Mesendoderm (in vitro differentiated cells): ENCODE measurements around the gene SLFN5.

ENCODE experiments used
- DNase-seq: peaks from one replicate; pipeline ENCODE4 v3.0.0; 2013
- H2AK5ac ChIP-seq: 2 replicates; pipeline ENCODE4 v1.6.1; 2013; ENCODE audit warnings: low read length, inconsistent platforms
- H2BK120ac ChIP-seq: 2 replicates; pipeline ENCODE4 v1.6.1; 2013; ENCODE audit warnings: low read depth, mild to moderate bottlenecking, low read length, moderate library complexity, mixed read lengths
- H2BK15ac ChIP-seq: replicated peaks from 2 replicates; pipeline ENCODE4 v1.6.1; 2013; ENCODE audit warnings: low read depth, mild to moderate bottlenecking, moderate library complexity
- H2BK5ac ChIP-seq: 2 replicates; pipeline ENCODE4 v1.6.1; 2013; ENCODE audit warnings: low read length, inconsistent platforms
- H3K18ac ChIP-seq: 2 replicates; pipeline ENCODE4 v1.6.1; 2013; ENCODE audit warnings: mild to moderate bottlenecking, low read length, mixed read lengths
- H3K23ac ChIP-seq: one replicate; pipeline ENCODE4 v1.6.1; 2013; ENCODE audit warnings: low read length
- H3K27ac ChIP-seq: 2 replicates; pipeline ENCODE4 v1.5.1; 2013; ENCODE audit warnings: low read depth, mild to moderate bottlenecking, inconsistent platforms, low read length, moderate library complexity
- H3K27me3 ChIP-seq: 2 replicates; pipeline ENCODE4 v1.6.1; 2013; ENCODE audit warnings: low read length, control low read depth, mild to moderate bottlenecking, inconsistent platforms; ENCODE audit not compliant: insufficient read depth, poor library complexity
- H3K36me3 ChIP-seq: 2 replicates; pipeline ENCODE4 v1.6.1; 2013; ENCODE audit warnings: low read length, inconsistent platforms; ENCODE audit not compliant: control insufficient read depth, insufficient read depth
- H3K4ac ChIP-seq: one replicate; pipeline ENCODE4 v1.6.1; 2013; ENCODE audit warnings: low read depth, mild to moderate bottlenecking, low read length, moderate library complexity
- H3K4me1 ChIP-seq: 2 replicates; pipeline ENCODE4 v1.6.1; 2013; ENCODE audit warnings: low read depth, low read length, inconsistent platforms; ENCODE audit not compliant: control insufficient read depth
- H3K4me2 ChIP-seq: 2 replicates; pipeline ENCODE4 v1.6.1; 2013; ENCODE audit warnings: low read length
- H3K4me3 ChIP-seq: 2 replicates; pipeline ENCODE4 v1.5.1; 2013; ENCODE audit warnings: mild to moderate bottlenecking, low read length
- H3K56ac ChIP-seq: one replicate; pipeline ENCODE4 v1.6.1; 2013; ENCODE audit warnings: low read length
- H3K79me1 ChIP-seq: 2 replicates; pipeline ENCODE4 v1.6.1; 2013; ENCODE audit warnings: low read length, inconsistent platforms
- H3K79me2 ChIP-seq: 2 replicates; pipeline ENCODE4 v1.6.1; 2013; ENCODE audit warnings: mild to moderate bottlenecking, low read length; ENCODE audit not compliant: control insufficient read depth, insufficient read depth
- H3K9ac ChIP-seq: 2 replicates; pipeline ENCODE4 v1.6.1; 2013; ENCODE audit warnings: low read length, inconsistent platforms
- H4K5ac ChIP-seq: one replicate; pipeline ENCODE4 v1.6.1; 2013; ENCODE audit warnings: low read length
- H4K8ac ChIP-seq: one replicate; pipeline ENCODE4 v1.6.1; 2013; ENCODE audit warnings: low read depth, mild to moderate bottlenecking, control low read depth, low read length, moderate library complexity
- WGBS: extraction: QIAGEN DNeasy Blood & Tissue Kit; methylation state at CpG from one replicate; pipeline ENCODE4 v1.1.7; 2013; ENCODE audit warnings: low lambda C conversion rate, missing lambda C conversion rate; ENCODE audit not compliant: insufficient coverage; ENCODE audit errors: extremely low coverage; 5-methylcytosine and 5-hydroxymethylcytosine counted together

Gene SLFN5

GRCh38 chr17:35242158-35242804 lies 591 bp upstream of the SLFN5 start:
- no peak overlapping the region for H3K27ac ChIP-seq
- WGBS, result no CpG with 5 or more reads among the region's 43 CpGs

GRCh38 chr17:35243561-35244340 lies 879 bp downstream of the SLFN5 start:
- H3K79me1 ChIP-seq, result peaks cover 2% of the 10 kb centered on the region
- peak overlapping the region; percentile 47 for H2BK5ac ChIP-seq
- H3K36me3 ChIP-seq, result no peaks in the 10 kb centered on the region
- H2BK120ac ChIP-seq, result peak overlapping the region; percentile 47
- peak overlapping the region; percentile 99 for H3K4me2 ChIP-seq
- peak overlapping the region; percentile 77 for H3K18ac ChIP-seq
- H4K8ac ChIP-seq, result no peak overlapping the region
- H3K27me3 ChIP-seq, result no peaks in the 10 kb centered on the region
- no peak overlapping the region for H2BK15ac ChIP-seq
- peak overlapping the region; percentile 15 for H3K23ac ChIP-seq
- H3K79me2 ChIP-seq, result no peaks in the 10 kb centered on the region
- DNase-seq, result peak; percentile 58
- H3K27ac ChIP-seq, result peak overlapping the region; percentile 58
- peak overlapping the region; percentile 94 for H3K9ac ChIP-seq
- peak overlapping the region; percentile 30 for H4K5ac ChIP-seq
- no peak overlapping the region for H3K4ac ChIP-seq
- no CpG with 5 or more reads among the region's 14 CpGs for WGBS
- peak overlapping the region; percentile 93 for H3K56ac ChIP-seq
- H3K4me3 ChIP-seq, result peak overlapping the region; percentile 87
- H2AK5ac ChIP-seq, result peak overlapping the region; percentile 62
- H3K4me1 ChIP-seq, result no peaks in the 10 kb centered on the region

More at GRCh38 chr17:35242158-35242804, 591 bp upstream of the SLFN5 start:
- Histone ChIP-seq H3K36me3 (no peaks in the 10 kb centered on the region), H4K5ac (no peak overlapping the region), H2BK15ac (no peak overlapping the region), H3K4ac (no peak overlapping the region), H3K23ac (no peak overlapping the region), H3K79me2 (no peaks in the 10 kb centered on the region), H3K27me3 (no peaks in the 10 kb centered on the region), H3K4me3 (peak overlapping the region; percentile 63), H3K56ac (peak overlapping the region; percentile 83), H2BK5ac (no peak overlapping the region), H3K4me2 (peak overlapping the region; percentile 73), H3K9ac (peak overlapping the region; percentile 46), H3K18ac (peak overlapping the region; percentile 28), H4K8ac (no peak overlapping the region), H3K79me1 (peaks cover 2% of the 10 kb centered on the region), H3K4me1 (no peaks in the 10 kb centered on the region), H2BK120ac (no peak overlapping the region), H2AK5ac (no peak overlapping the region)
- DNase-seq, result peak; percentile 93

DNA sequence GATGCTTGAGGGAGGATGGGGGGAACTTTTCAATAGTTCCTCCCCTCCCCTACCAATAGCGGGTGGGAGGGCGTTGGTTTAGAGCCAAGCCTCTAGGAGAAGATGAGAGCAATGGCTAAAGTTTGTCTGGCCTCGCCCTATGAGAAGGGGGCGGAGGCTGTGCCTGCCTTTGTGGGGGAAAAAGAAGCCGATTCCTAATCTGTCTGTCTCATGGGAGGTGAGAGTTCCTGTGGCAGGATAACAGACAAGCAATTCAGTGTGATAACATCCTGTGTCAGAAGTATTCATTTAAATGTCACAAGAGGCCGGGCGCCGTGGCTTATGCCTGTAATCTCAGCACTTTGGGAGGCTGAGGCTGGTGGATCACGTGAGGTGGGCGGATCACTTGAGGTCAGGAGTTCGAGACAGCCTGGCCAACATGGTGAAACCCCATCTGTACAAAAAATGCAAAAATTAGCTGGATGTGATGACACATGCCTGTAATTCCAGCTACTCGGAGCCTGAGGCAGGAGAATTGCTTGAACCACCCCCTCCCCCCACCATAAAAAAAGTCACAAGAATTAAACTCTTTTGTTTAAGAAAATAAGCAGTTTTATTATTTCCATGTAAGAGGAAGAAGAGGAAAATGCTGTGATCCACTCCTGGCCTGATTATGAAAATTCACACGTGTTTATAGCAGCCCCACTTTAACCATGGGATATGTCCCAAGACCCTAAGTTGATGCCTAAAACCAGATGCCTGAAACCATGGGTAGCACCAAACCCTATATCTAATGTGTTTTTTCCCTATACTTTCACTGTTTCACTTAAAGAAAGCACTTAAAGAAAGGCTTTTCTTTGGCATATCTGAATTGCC lies 1.7 kb downstream of the SLFN5 start:
- Histone ChIP-seq H3K79me1 (peaks cover 2% of the 10 kb centered on the region), H3K79me2 (no peaks in the 10 kb centered on the region), H3K27me3 (no peaks in the 10 kb centered on the region), H3K4me1 (no peaks in the 10 kb centered on the region), H3K56ac (peak overlapping the region; percentile 65), H3K36me3 (no peaks in the 10 kb centered on the region), H2BK120ac (peak overlapping the region; percentile 47), H3K18ac (peak overlapping the region; percentile 77), H3K9ac (peak overlapping the region; percentile 94), H4K8ac (no peak overlapping the region), H3K27ac (peak overlapping the region; percentile 51), H2AK5ac (no peak overlapping the region), H2BK5ac (no peak overlapping the region), H3K23ac (no peak overlapping the region), H2BK15ac (no peak overlapping the region), H3K4ac (no peak overlapping the region), H3K4me3 (no peak overlapping the region), H3K4me2 (peak overlapping the region; percentile 26), H4K5ac (no peak overlapping the region)
- no CpG with 5 or more reads among the region's 13 CpGs for WGBS
- peak; percentile 96 for DNase-seq

DNA sequence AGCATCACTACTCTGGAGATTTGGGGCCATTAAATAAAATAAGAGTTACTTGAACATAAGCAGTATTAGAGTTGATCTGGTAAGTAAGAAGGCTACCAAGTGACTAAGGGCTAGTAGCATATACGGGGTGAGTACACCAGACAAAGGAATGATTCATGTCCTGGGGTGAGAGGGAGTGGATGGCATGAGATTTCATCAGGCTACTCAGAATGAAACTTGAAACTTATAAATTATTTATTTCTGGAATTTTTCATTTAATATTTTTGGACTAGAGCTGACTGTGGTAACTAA lies 2.3 kb downstream of the SLFN5 start:
- Histone ChIP-seq H3K27me3 (no peaks in the 10 kb centered on the region), H3K56ac (no peak overlapping the region), H4K8ac (no peak overlapping the region), H2AK5ac (no peak overlapping the region), H3K4me2 (no peak overlapping the region), H3K18ac (no peak overlapping the region), H4K5ac (no peak overlapping the region), H3K9ac (no peak overlapping the region), H3K23ac (no peak overlapping the region), H2BK120ac (no peak overlapping the region), H3K4me3 (no peak overlapping the region), H3K4ac (no peak overlapping the region), H2BK5ac (no peak overlapping the region), H2BK15ac (no peak overlapping the region), H3K36me3 (no peaks in the 10 kb centered on the region), H3K79me2 (no peaks in the 10 kb centered on the region), H3K79me1 (peaks cover 2% of the 10 kb centered on the region), H3K4me1 (no peaks in the 10 kb centered on the region), H3K27ac (no peak overlapping the region)
- no CpG with 5 or more reads among the region's 1 CpG for WGBS
- peak; percentile 44 for DNase-seq

DNA sequence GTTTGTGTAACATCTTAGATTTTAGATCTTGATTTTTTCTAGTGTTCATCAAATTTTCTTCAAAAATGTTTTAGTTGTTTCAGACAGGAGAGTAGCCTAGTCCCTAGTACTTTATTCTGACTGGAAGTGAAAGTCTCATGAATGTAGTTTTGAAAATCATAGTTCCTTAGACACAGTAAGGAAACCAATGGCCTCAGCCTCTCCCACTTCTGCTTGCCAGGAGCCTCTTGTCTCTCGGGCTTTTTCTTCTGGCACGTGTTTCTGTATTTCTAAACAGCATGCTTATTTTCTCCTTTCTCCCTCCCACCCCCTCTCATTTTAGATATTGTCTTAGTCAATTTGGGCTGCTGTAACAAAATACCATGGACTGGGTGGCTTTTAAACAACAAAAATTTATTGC lies 9.8 kb downstream of the SLFN5 start:
- H4K8ac ChIP-seq, result no peak overlapping the region
- H3K9ac ChIP-seq, result no peak overlapping the region
- no peaks in the 10 kb centered on the region for H3K27me3 ChIP-seq
- no CpG with 5 or more reads among the region's 2 CpGs for WGBS
- H3K23ac ChIP-seq, result no peak overlapping the region
- no peak overlapping the region for H3K27ac ChIP-seq
- H2AK5ac ChIP-seq, result no peak overlapping the region
- no peak for DNase-seq
- no peak overlapping the region for H3K18ac ChIP-seq
- H3K4ac ChIP-seq, result no peak overlapping the region
- no peaks in the 10 kb centered on the region for H3K36me3 ChIP-seq
- no peak overlapping the region for H4K5ac ChIP-seq
- no peak overlapping the region for H2BK120ac ChIP-seq
- no peak overlapping the region for H3K4me3 ChIP-seq
- H3K56ac ChIP-seq, result no peak overlapping the region
- no peaks in the 10 kb centered on the region for H3K79me1 ChIP-seq
- H2BK5ac ChIP-seq, result no peak overlapping the region
- H3K79me2 ChIP-seq, result no peaks in the 10 kb centered on the region
- no peak overlapping the region for H2BK15ac ChIP-seq
- H3K4me1 ChIP-seq, result no peaks in the 10 kb centered on the region
- no peak overlapping the region for H3K4me2 ChIP-seq
